GDM1 (cell line): ENCODE data around the gene PRODH.
"Not testable (repeated sequence)": the region's sequence is repeated elsewhere in the genome, so short reads cannot be mapped to it uniquely, and the experiment has no call there.

Experiments
- DNase-seq: peaks from one replicate; lab custom pipeline; 2025; lab: John Stamatoyannopoulos, UW

PRODH gene, protein sequence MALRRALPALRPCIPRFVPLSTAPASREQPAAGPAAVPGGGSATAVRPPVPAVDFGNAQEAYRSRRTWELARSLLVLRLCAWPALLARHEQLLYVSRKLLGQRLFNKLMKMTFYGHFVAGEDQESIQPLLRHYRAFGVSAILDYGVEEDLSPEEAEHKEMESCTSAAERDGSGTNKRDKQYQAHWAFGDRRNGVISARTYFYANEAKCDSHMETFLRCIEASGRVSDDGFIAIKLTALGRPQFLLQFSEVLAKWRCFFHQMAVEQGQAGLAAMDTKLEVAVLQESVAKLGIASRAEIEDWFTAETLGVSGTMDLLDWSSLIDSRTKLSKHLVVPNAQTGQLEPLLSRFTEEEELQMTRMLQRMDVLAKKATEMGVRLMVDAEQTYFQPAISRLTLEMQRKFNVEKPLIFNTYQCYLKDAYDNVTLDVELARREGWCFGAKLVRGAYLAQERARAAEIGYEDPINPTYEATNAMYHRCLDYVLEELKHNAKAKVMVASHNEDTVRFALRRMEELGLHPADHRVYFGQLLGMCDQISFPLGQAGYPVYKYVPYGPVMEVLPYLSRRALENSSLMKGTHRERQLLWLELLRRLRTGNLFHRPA

DNA sequence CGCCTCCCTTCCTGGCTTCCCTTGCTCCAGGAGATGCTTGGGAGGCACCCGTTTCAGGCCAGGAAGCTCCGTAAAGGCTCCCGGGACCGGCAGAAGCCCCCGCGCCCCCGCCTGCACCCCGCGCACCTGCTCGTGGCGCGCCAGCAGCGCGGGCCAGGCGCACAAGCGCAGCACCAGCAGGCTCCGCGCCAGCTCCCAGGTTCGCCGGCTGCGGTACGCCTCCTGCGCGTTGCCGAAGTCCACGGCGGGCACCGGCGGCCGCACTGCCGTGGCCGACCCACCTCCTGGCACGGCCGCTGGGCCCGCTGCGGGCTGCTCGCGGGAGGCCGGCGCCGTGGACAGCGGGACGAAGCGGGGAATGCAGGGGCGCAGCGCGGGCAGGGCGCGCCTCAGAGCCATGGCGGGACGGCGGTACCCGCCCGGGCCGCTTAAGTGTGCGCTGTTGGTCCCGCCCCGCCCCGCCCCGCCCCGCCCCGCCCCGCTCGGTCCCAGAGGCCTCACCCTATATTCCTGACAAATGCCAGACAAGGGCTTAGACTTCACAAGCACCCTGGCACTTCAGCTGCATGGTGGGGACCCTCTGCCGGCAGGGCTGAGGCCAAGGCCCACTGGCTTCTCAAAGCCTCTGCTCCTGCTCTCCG lies at the start of gene PRODH:
Gene PRODH, minus strand, starts transcription at position 405 of the 641 bp plus-strand sequence. Its CDS starts 6 bp downstream, at position 399.
- DNase-seq = no peak

DNA sequence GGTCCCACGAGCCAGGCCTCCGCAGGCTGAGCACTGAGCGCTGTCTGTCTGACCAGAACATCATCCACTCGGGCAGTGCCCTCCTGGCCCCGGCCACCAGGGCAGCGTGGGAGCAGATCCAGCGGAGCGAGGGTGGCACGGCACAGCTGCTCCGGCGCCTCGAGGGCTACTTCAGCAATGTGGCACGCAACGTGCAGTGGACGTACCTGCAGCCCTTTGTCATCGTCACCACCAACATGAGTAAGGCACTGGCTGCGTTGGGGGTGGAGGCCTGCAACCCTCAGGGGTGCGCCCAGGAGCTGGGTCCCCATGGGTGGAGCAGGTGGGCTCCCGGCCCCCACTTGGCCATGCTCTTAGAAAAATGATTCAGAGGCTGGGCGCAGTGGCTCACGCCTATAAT lies 49.7 kb upstream of the PRODH start:
- DNase-seq = no peak

DNA sequence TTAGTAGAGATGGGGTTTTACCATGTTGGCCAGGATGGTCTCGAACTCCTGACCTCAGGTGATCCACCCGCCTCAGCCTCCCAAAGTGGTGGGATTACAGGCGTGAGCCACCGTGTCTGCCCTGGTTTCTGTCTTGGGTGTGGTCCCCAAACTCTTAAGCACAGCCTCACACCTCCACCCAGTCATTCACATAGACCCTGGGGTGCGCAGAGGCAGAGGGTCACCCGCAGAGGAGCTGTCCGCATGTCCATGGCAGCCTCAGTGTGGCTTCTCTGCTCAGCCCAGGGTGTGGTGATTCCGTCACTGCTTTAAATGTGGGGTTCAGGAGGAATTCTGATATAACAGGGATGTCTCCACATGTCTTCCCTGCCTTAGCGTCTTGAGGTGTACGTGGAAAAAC lies 48.5 kb upstream of the PRODH start:
- DNase-seq = no peak

DNA sequence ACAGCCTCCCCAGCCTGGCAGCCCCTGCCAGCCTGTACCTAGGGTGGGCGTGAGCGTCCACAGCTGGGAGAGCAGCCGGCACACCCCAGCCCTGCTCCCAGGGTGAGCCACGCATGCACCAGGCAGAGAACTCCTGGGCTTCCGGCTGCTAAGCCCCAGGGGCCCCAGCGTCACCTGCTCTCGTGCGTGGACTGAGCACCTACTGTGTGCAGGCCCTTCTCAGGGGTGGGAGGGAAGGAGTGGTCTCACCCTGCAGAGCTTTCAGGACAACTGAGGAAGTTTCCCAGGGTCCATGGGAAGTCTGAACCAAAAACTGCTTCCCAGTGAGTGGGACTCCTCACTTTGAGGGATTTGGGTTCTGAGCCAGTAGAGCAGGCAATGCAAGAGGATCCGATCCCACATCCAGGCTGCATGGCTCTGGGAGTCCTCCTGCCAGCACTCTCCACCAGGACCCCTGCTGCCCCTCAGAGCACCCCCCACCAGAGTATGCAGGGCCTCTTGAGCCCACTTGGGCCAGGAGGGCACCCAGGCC lies 47.1 kb upstream of the PRODH start:
- DNase-seq = no peak

DNA sequence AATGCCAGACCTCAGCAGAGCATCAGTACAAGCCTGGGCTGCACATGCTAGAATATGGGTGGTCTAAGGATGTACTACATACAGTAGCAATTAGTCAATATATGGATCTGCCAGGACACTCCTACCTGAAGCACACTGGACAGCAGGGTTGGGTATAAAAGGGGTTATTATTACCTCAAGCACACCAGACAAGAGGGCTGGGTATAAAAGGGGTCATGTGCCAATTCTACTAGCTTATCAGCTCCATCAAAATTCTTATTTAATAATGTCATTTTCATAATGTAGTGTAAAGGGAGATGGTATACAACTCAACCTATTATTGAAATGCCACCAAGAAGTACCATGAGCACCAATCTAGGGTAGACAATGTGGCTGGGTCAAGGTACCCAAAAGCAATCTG lies 44.7 kb upstream of the PRODH start:
- no peak for DNase-seq

DNA sequence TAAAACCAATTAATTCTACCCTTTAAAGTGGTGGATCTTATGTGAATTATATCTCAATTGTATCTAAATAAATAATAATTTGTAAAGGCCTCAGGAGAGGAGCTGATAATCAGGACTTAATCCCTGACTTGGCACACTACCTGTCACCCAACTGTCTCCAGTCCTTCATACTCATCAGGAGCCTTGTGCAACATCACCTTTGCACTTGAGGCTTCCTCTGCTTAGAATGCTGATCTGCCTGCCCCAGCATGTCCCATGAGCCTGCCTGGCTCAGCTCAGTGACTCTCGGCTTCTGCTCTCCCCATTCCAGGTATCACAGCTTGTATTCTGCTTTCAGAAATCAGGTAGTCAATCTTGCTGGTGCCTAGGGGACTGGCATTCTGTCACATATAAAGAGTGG lies 43.9 kb upstream of the PRODH start:
- DNase-seq = no peak

DNA sequence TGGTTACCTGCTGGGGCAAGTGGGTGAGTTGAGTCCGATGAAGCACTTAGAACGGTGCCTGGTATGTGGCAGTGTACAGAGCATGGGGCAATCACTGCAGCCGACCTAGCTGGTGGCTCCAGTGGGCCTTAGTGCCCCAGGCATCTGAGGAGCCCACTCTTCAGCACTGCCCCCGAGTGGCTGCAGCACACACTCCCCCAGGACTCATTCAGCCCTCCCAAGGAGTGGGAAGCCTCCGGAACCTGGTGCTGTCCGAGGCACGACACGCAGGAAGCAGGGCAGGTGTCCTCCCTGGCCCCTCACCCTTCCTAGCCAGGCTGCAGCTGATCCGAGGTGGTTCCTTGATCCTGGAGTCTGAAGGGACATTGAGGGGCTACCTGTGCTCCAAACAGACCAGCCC lies 42.4 kb upstream of the PRODH start:
- no peak for DNase-seq

DNA sequence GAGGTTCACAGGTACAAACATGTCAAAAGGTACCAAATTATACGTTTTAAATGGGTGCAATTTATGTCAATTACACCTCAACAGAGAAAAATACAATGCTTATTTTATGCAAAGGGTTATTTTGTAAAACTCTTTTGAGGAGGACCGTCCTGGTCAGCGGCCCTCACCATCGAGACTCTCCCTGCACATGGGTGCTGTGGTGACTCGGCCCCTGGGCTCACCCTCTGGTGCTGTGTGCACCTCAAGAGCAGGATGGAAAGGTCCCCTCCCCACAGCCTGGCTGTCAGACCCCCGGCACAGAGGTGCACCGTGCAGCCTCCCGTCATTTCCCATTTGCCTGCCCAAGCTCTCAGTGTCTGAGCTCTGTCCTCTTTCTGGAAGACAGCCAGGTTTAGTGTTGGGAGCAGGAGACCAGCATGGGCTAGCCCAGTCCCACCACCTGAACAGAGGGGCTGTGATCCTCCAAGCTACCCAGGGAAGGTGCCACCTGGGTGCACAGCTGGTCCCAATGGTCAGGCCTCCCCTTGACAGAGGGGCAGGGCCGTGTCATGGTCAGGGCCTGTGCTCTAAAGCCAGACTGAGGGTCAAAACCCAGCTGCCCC lies 41.8 kb upstream of the PRODH start:
- no peak for DNase-seq

DNA sequence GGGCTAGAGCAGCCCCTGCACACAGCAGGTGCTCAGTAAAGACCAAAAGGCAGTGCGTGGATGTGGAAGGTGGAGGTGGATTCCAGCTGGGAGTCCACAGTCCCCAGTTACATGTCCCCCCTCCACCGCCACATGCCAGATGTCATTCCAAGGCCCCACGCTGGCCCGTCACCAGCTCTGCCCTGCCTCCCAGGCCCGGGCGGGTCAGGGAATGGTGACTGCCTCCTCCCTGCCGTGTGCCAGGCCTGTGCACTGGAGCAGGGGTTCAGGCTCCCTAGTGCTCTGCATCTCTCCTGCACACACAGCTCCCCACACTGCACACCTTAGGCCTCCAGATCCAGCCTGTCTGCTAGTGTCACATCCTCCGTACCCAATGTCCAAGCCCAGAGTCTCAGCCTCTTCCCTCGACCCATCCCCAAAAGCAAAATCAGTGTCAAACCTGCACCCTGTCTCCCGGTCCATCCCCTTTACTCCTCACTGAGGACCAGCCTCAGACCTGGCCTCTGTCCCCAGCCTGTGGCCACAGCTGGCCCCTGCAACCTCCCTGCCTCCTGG lies 40.2 kb upstream of the PRODH start:
- DNase-seq = no peak

DNA sequence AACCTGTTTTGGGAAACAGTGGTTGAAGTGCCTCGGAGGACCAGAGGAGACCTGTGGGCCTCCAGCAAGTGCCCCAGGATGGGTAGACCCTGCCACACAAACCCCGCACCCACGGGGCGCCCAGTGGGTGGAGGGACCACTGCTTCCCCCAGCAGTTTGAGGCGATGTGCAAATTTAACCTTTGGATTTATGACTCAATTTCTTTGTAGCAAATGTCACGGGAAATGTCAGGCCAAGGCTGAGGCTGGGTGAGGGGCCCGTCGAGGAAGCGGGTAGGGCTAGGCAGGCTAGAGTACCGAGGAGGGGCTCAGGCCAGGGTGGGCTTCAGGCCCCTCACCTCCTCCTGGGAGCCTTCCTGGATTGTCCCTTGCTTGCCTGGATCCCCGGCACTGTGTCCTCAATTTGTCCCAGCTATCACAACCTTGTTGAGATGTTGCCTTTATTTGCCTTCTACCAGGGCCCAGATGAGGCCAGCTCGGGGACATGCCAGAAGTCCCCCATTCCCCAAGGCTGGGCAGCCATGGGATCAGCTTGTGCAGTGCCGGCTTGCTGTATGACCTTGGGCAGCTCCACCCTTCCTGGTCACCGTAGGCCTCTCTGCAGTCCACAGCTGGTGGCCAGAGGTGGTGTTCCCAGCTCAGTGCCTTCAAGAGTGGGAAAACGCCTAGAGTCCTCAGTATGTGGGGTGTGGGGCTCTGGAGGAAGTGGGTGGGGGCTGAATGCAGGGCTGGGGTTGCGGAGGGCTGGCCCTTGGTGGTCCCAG lies 39.5 kb upstream of the PRODH start:
- no peak for DNase-seq

DNA sequence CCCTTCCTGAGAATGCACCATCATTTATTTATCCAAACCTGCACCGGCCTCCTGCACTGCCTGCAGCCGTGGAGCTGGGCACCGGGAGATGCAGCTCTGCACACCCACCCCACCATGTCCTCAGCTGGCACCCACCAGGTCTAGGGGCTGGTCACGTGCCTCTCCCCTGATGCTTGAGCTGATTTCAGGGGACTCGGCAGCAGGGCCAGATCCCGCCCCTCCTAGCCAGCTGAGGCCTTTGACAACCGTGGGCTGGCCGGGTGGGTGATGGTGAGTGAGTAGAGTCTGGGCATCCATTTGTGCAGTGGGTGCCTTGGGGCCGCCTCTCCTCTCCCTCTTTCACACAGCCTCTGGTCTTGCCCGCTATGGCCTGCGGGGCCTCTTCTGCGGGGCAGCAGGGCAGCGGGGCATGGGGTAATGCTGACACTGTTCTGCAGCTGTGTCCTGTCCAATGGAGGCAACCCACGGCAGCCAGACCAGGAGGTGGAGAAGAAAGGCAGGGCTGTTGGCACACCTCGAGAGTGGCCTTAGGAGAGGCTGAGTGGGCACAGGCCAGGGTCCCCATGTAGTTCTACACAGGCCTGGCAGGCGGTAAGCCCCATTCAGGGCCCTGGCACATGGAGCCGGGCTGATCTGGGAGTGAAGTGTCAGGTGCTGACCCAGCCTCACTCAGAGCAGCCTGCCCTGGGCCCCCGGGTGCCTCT lies 38.5 kb upstream of the PRODH start:
- DNase-seq = no peak

DNA sequence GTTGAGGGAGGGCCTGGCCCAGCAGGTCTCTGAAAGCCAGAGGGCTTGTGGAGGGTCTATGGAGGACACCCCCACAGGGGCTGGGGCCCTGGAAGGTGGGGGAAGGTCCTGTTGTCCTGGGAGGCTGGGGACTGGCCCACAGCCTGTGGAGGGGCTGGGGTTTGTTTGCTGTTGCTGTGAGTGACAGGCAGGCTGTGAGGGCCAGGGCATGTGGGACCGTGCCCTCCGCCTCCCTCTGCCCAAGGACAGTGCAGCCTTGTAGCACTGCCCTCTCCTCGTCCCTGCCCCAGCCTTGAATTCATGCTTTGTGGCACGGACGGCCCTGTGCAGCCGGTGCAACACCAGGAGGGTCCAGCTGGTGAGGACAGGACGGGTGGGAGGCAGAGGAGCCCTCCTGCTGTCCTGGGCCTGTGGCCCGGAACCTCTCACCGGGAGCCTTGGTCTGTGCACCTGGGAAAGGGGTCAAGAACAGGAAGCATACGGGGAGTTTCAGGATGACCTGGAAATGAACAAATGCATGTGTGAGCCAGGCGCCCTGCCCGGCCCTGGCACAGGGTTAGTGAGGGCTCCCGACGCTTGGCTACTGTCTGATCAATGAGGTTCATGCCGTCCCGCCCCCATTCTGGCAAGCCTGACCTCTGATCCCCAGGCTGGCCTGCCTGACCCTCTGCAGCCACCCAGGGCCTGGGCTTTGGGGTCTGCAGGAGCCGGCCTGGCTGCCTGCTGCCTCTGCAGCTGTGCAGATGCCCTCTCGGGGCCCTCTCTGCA lies 37.4 kb upstream of the PRODH start:
- no peak for DNase-seq

DNA sequence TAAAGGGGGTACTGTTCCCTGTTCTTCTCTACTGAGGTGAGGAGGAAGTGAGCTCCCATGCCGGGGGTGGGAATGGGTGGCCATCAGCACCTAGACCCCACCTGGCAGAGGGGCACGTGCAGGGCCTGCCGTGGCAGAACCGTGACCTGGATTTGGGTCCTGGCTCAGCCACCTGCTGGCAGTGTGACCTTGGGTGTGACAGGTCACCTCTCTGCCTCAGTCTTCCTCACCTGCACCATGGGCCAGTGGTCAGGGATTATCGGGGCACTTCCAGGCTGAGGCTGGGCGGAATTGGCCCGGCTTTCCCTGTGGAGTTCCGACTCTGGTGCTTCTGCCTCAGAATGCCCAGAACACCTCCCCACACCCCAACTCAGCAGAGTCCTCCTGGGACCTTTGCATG lies 36.5 kb upstream of the PRODH start:
- DNase-seq = not testable (repeated sequence)

DNA sequence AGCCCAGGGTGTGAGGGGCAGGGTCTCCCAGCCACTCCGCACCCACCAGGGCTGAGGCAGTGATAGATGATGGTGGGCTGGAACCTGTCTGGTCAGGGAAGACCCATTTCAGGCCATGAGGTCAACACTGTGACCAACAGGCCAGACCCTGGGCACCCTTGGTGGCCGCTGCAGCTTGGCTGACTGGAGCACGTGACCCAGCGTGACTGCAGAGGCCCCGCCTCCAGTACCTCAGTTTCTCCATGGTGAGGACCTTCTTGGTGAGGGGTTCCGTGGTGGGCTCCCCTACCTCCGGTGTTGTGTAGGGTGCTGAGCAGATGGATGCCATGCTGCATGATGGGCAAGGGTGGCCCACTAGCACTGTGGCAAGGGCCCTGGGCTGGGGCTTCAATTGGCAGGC lies 35.9 kb upstream of the PRODH start:
- DNase-seq = not testable (repeated sequence)

DNA sequence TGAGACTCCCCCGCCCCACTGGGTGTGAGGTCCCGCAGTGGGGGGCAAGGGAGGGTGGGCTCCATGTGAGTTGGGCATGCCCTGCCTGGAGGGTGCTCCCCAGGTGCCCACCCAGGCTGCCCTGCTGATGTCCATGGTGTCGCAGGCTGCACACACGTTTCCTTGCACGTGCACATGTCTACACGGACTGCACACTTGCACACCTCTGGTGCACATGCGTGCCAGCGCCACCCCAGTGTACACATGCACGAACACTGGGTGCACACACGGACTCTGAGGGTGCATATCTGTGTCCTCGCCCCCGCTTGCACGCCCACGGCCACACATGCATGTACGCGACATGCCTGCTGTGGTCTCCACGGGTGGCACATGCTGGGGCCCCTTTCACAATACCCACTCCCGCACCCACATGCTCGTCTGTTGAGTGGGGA lies 35.2 kb upstream of the PRODH start:
- DNase-seq = no peak

DNA sequence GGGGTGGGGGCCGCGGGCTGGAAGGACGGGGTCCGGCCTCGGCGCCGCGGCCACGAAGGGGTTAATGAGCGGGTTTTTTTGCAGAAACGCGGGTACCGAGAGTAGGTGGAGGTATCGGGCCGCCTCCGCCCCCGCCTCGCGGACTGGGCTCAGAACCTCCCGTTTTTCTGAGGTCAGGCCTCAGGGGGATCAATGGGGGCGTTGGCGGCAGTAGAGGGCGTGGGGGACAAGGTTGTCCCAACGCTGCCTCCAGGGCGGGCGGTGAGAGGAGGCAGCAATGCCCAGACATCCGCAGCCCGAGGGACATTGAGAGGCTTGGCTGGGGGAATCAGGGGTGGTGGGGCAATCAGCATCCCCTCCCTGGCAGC lies 34.8 kb upstream of the PRODH start:
- DNase-seq = no peak

DNA sequence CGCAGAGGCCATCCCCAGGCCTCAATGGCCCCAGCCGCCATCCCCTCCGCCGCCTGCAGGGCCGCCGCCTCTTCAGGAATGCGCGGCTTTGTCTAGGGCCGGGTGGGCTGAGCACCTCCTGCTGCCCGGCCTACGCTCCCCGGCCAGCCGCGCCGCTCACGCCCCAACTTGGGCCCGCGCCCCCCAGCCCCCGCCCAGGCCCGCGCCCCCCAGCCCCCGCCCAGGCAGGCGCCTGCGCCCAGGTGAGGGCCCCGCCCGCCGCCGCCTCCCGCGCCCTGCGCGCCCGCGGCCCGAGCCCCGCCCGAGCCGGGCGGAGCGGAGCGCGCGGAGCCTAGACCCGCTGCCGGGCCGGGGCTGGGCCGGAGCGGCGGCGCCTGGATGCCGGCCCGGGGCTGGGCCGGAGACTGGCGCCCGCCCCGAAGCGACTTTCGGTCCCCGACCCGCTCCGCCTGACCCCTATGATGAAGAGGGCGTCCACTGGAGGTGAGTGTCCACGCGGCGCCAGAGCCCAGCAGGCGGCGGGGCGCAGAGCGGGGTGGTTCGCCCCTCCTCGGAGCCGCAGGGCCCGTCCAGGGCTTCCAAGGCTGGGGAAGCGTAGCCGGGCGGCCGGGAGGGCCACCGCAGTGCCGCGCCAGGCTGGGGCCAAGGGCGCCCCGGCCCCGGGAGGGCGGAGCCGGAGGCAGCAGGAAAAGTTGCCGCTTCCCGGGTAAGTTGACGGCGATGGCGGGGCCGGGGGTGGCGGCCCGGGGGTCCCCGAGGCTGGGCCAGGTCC lies 34.3 kb upstream of the PRODH start:
- DNase-seq = no peak

DNA sequence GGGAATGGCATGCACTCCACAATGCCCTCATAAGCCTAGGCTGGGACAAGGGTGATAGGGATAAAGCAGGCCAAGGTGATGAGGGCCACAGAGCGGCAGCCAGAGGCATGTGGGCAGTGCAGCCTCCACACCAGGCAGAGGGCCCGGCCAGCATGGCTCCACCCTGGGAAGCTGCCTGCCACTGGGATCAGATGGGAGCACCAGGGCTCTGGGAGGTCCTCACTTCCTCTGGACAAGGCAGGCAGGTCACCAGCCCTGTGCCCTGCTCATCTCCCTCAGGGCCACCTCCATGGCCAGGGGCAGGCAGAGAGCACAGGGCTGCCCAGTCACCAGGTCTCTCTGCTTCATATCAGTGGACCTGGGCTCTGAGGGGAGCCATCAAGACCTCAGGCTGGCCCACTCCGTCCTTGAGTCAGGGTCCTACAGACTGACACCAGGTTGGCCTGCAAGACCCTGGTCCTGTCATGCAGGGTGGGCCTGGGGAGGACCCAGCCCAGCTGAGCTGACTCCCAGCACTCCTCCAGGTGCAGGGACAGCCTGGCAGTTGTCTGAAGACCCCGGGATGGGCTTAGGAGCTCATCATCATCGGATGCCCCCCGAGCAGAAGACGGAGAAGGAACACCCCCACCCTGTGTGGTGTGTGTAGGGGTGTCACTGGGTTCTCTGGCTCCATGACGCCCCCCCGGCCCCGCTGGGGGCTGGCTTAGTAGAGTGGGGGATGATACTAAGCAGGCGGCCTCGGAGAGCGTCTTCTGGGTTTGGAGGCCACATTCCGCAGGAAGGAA lies 33.3 kb upstream of the PRODH start:
- DNase-seq = not testable (repeated sequence)
